GM21619 (cell line): Measurements from ENCODE around the gene PLA2G7.

Source experiments
- ATAC-seq: cut with Tn5 transposase; IDR thresholded peaks from one replicate; pipeline ENCODE4 v1.9.1; 2021; ENCODE audit not compliant: unreplicated experiment

Gene PLA2G7

DNA sequence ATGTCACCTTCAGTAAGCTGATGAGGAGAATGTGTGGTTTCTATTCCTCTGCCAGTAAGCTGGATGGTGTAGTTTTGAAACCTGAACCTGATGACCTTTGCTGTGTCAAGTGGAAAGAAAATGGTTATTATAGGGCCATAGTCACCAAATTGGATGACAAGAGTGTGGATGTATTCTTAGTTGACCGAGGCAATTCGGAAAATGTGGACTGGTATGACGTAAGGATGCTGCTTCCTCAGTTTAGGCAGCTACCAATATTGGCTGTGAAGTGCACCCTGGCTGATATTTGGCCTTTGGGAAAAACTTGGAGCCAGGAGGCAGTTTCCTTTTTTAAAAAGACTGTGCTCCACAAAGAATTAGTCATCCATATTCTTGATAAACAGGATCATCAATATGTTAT is 45.5 kb downstream of the PLA2G7 start:
- no peak for ATAC-seq

DNA sequence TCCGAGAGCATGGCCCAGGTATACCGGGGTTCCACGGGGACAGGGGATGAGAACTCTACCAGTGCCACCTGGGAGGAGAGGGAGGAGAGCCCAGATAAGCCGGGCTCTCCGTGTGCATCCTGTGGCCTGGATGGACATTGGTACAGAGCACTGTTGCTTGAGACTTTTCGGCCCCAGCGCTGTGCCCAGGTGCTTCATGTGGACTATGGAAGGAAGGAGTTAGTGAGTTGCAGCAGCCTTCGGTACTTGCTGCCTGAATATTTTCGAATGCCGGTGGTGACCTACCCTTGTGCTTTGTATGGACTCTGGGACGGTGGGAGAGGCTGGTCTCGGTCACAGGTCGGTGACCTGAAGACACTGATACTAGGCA is 46.2 kb downstream of the PLA2G7 start:
- no peak for ATAC-seq

- ATAC-seq = no peak
These were observed 46.8 kb downstream of the PLA2G7 start for GRCh38 chr6:46688117-46688965.

DNA sequence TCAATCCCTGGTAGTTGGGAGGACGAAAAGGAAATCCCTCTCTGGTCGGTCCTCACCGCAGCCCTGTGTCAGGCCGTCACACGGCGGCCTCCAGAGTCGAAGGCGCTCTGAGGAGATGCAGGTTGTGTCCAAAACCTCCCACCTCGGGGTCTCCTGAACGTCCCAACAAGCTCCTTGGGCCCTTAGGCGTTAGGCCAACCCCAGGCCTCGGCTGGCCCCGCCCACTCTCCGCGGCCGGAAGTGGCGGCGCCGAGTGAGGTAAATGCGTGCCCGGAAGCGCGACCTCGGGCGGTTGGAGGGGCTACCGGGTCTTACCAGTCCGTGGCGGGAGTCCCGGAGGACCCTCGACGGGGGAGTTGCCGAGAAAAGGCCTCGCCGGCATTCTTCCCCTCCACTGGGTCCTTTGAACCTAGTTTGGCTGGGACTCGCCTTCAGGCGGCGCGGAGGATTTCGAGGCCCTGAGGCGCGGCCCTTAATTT is 47.5 kb downstream of the PLA2G7 start, which contains the start of gene TDRD6:
Gene TDRD6 (plus strand): TSS at position 267 of the 479 bp plus-strand sequence. CDS start 244 bp downstream, outside the sequence.
- ATAC-seq = no peak

DNA sequence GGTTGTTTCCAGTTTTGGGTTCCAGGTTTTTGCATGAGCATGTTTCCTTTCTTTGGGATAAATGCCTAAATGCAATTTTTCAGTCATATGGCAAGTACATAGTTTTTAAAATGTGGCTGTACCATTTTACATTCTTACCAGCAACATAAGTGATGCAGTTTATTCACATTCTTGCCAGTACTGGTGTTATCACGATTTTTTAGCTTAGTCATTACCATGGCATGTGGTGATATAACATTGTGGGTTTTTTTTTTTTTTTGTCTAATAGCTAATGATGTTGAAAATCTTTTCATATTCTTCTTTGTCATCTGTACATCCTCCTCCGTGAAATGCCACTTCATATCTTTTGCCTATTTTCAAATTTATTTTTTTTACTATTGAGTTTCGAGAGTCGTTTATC is 50.4 kb downstream of the PLA2G7 start:
- ATAC-seq = no peak

- no peak for ATAC-seq
These were observed 57.9 kb downstream of the PLA2G7 start for GRCh38 chr6:46677314-46677654.

DNA sequence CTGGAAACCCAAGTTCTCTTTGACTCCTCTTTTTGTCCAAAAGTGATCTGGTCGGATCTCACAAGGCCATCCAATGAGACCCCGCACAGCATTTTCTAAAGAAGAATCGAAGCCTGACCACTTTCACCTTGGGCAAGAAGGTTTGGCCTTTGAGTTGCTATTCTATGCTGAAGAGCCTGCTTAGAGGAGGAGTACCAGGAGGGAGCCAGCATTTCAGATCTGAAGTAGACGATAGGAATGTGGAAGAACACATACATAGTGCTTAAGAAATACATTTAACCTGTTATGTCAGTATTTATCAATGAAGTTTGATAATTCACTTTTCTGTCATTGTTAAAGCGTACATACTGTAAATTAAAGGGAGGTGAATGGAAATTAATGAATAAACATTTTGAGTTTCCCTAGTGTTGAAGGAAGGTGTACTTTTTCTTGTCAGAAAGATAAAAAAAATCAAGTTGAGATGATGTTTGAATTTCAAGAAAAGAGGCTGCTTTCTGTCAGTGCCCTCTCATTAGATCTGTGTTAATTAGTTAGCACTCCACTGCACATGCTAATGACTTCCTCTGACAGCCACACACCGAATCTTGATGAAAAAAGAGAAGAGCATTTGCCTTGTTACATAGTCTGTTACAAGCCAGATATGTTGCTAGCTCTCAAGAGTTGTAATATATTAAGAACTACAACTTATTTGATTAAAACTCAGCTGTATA is 58.4 kb downstream of the PLA2G7 start:
- ATAC-seq = no peak

DNA sequence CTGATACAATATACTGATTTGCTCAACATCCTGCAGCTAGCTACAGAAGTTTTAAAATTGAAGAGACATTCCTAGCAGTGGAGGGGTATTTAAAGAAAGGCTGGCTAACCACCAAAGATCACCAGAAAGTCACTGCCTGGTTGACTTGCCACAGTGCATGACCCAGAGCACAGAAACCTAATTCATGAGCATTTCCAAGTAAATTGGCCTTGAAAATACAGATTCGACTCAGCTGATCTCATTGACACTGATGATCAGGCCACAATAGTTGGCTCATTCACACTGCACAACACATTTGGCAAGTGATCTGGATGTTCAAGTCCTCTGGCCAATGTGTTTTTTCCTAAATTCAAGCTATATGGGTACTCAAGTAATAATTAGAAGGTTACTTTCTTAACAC is 60.8 kb downstream of the PLA2G7 start:
- ATAC-seq = no peak

DNA sequence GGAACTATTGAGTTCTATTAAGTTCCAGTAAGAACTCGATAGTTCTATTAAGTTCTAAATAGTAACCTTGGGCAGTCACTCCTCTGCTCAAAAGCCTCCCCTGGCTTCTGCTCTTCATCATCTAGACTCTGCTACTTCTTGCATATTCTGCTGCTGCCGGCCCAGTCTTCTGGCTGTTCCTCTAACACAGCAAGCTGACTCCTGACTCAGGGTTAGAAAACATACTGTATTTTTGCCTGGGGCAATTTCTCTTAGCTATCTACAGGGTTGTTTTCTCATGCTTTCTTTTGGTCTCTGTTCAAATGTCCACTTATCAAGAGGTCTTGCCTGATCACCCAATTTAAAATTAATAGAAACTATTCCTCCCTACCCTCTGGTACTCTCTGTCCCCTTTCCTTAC is 67.8 kb downstream of the PLA2G7 start:
- ATAC-seq = no peak

GRCh38 chr6:46661483-46661882 is 73.7 kb downstream of the PLA2G7 start:
- no peak for ATAC-seq

GRCh38 chr6:46657642-46658041 is 77.5 kb downstream of the PLA2G7 start:
- ATAC-seq = no peak

DNA sequence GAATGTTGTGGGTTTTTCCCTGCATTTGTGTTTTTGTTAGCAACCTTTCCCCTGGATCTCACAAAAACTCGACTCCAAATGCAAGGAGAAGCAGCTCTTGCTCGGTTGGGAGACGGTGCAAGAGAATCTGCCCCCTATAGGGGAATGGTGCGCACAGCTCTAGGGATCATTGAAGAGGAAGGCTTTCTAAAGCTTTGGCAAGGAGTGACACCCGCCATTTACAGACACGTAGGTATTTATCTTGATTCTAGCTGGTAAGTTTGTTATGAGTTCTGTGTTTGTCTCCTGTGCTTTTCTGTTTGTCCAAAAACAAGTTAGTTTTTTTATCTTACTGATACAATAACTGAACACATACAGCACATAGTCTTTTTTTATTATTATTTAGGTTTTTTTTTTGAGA is 79.4 kb downstream of the PLA2G7 start:
- ATAC-seq = no peak
